ENCODE measurements around the gene CFAP90. TPM values are rescaled to one million over a fixed set of nuclear protein-coding genes. Genes with fewer than 3 reads are reported as not detected.

CFAP90 gene
- total and polyA plus RNA-seq, 2 of the 8 experiments (the other 6 are each of a cell fraction or from before 2014, with no cell fraction given): 0.39 to 0.92 TPM

DNA sequence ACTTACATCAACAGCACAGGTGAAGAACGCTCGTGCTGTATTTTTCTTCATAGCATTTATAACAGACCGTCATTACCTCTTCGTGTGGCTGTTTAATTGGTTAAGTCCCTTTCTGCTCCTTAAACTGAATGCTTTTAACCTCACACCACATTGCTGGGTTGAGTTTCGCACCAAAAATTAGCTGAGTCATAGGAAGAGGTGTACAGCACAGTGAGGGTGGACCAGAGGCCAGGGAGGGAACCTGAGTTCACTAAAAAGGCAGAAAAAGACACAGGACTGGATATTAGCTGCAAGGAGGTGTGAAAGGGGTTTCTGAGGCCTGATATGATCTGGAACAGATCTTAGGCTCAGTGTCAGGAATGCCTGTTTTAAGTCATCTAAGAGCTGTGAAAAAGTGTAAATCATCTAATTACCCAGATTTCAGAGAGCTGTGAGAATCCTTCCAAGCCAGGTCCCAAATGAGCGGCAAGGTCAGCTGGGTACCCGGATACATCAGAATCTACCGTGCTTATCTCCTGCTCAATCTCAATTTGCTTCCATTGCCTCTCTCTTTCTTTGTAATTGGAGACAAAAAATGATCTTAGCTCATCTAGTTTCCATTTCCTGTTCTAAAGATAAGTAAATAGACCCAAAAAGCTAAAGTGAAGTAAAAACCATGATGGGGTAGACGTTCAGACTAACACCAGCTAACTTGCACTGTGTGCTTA lies 7.1 kb upstream of the CFAP90 start:
- Histone ChIP-seq H3K36me3 (ENCODE audit: control insufficient read depth in 2 of 4, insufficient read depth in 4 of 4, low read length in 3 of 4) (peaks cover 5 to 33% (median 13%) of the 10 kb centered on the region in 4 experiments; a peak in 7 of 8 replicates), H2BK20ac (ENCODE audit: low read length) (no peak overlapping the region), H3K14ac (ENCODE audit: insufficient read length) (no peak overlapping the region), H4K91ac (replicated peaks; ENCODE audit: insufficient read length, low read length) (no peak overlapping the region), H3K9ac (replicated peaks in 1 of 4; ENCODE audit: extremely low read depth in 1 of 4, low read depth in 3 of 4, low read length in 3 of 4) (no peak overlapping the region), H3K4ac (replicated peaks; ENCODE audit: insufficient read length, low read depth, low read length) (no peak overlapping the region), H2BK15ac (ENCODE audit: low read length) (no peak overlapping the region), H4K20me1 (replicated peaks in 1 of 2; ENCODE audit: control insufficient read depth in 1 of 2, insufficient read depth in 2 of 2, low read length in 2 of 2) (no peaks in the 10 kb centered on the region), H3K9me3 (ENCODE audit: insufficient read depth in 2 of 2, low read depth in 1 of 2, low read length in 1 of 2) (no peaks in the 10 kb centered on the region), H4K8ac (ENCODE audit: extremely low read depth, insufficient read depth, low read length) (no peak overlapping the region), H3K27me3 (replicated peaks in 1 of 4; ENCODE audit: control insufficient read depth in 3 of 4, extremely low read depth in 1 of 4, insufficient read depth in 3 of 4, low read length in 3 of 4) (no peaks in the 10 kb centered on the region), H4K5ac (ENCODE audit: insufficient read length, low read depth, low read length) (no peak overlapping the region), H3K23ac (ENCODE audit: insufficient read length) (no peak overlapping the region), H3K56ac (replicated peaks; ENCODE audit: insufficient read length, low read depth, low read length) (no peak overlapping the region), H2AK5ac (ENCODE audit: low read depth, low read length) (no peak overlapping the region), H3K79me2 (ENCODE audit: control insufficient read depth in 1 of 2, insufficient read depth in 2 of 2, low read length in 2 of 2) (no peaks in the 10 kb centered on the region), H3K4me2 (ENCODE audit: insufficient read depth in 1 of 2, low read depth in 2 of 2, low read length in 2 of 2) (no peak overlapping the region), H2BK5ac (ENCODE audit: low read depth, low read length) (no peak overlapping the region), H3K23me2 (ENCODE audit: low read depth, low read length) (no peaks in the 10 kb centered on the region), H3K79me1 (ENCODE audit: low read depth, low read length) (no peaks in the 10 kb centered on the region), H3K18ac (ENCODE audit: extremely low read depth, low read length) (no peak overlapping the region), H2AFZ (ENCODE audit: low read length) (no peak overlapping the region), H3K27ac (ENCODE audit: low read depth, low read length) (no peak overlapping the region), H3K4me3 (ENCODE audit: extremely low read depth in 1 of 4, insufficient read depth in 2 of 4, low read depth in 3 of 4, low read length in 4 of 4) (no peak overlapping the region), H3K4me1 (replicated peaks in 1 of 4; ENCODE audit: control insufficient read depth in 3 of 4, insufficient read depth in 4 of 4, low read length in 3 of 4) (no peaks in the 10 kb centered on the region), H2BK120ac (replicated peaks; ENCODE audit: low read depth, low read length) (no peak overlapping the region), H2BK12ac (ENCODE audit: low read depth, low read length) (no peak overlapping the region)
- ChIA-PET POLR2A (ENCODE audit: partially characterized antibody) (no interaction called here), CTCF (ENCODE audit: partially characterized antibody) (interaction anchor here (0.6 to 6.8 kb wide), 20 partner anchors 10 to 1038 kb away, joined by 3 to 35 read pairs (median 4); partner anchors contain the start of genes FASTKD3 and MTRR)
- FAIRE-seq (no peak), DNase-seq (ENCODE audit: low read depth in 1 of 2, low spot score in 2 of 2) (no peak)
- TF ChIP-seq TAF1 (IDR thresholded peaks at IDR 0.05; ENCODE audit: low read depth, low read length) (no peak), BACH1 (IDR thresholded peaks at IDR 0.05; ENCODE audit: low read length) (no peak), NRF1 (IDR thresholded peaks at IDR 0.05; ENCODE audit: low read depth, low read length) (no peak), CBX8 (IDR thresholded peaks at IDR 0.05; ENCODE audit: borderline replicate concordance, low read depth, low read length) (no peak), KDM5A (IDR thresholded peaks at IDR 0.05; ENCODE audit: low read length) (no peak), TEAD4 (IDR thresholded peaks at IDR 0.05; ENCODE audit: low read depth, low read length) (no peak), TBP (IDR thresholded peaks at IDR 0.05; ENCODE audit: low read depth, low read length) (no peak)
- TF ChIP-seq, protein P1, sequence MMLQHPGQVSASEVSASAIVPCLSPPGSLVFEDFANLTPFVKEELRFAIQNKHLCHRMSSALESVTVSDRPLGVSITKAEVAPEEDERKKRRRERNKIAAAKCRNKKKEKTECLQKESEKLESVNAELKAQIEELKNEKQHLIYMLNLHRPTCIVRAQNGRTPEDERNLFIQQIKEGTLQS (IDR thresholded peaks at IDR 0.05; ENCODE audit: insufficient read depth, low read depth, low read length): no peak
- WGBS, 2 experiments (ENCODE audit: extremely low coverage in 1 of 2, insufficient coverage in 1 of 2, insufficient read length in 1 of 2, insufficient replicate concordance in 2 of 2, low coverage in 1 of 2, low lambda C conversion rate in 2 of 2, missing lambda C conversion rate in 1 of 2): 88% methylated on average over 9 of the region's 9 CpGs; no CpG with 5 or more reads in 1 of the 2 experiments
